H9 (cell line): ENCODE measurements around the gene GPATCH2. TPM values are rescaled to one million over a fixed set of nuclear protein-coding genes. Genes with fewer than 3 reads are reported as not detected.

ENCODE experiments used
- DNase-seq: peaks from one replicate; pipeline ENCODE4 v3.0.0-alpha.2; 2017
- H2AFZ ChIP-seq: one replicate; pipeline ENCODE4 v1.6.1; 2013; ENCODE audit warnings: mild to moderate bottlenecking, low read length, control low read depth, moderate library complexity
- H2AK5ac ChIP-seq: 2 replicates; pipeline ENCODE4 v1.6.1; 2013; ENCODE audit warnings: low read length, control low read depth, mixed read lengths; ENCODE audit not compliant: insufficient read length
- H2BK120ac ChIP-seq: one replicate; pipeline ENCODE4 v1.6.1; 2013; ENCODE audit warnings: low read depth, mild to moderate bottlenecking, low read length, control low read depth, inconsistent platforms; ENCODE audit not compliant: poor library complexity, severe bottlenecking
- H2BK12ac ChIP-seq: 2 replicates; pipeline ENCODE4 v1.6.1; 2013; ENCODE audit warnings: low read length, control low read depth, mixed read lengths, low read depth; ENCODE audit not compliant: insufficient read length
- H2BK15ac ChIP-seq: 2 replicates; pipeline ENCODE4 v1.6.1; 2013; ENCODE audit warnings: low read depth, low read length, control low read depth
- H2BK20ac ChIP-seq: one replicate; pipeline ENCODE4 v1.6.1; 2013; ENCODE audit warnings: low read depth, mild to moderate bottlenecking, low read length, control low read depth, inconsistent platforms; ENCODE audit not compliant: poor library complexity, severe bottlenecking
- H2BK5ac ChIP-seq: 2 replicates; pipeline ENCODE4 v1.6.1; 2013; ENCODE audit warnings: low read length, control low read depth, mixed read lengths; ENCODE audit not compliant: insufficient read length
- H3K14ac ChIP-seq: 2 replicates; pipeline ENCODE4 v1.6.1; 2013; ENCODE audit warnings: low read length, control low read depth; ENCODE audit not compliant: insufficient read depth
- H3K18ac ChIP-seq: 2 replicates; pipeline ENCODE4 v1.6.1; 2013; ENCODE audit warnings: low read depth, mild to moderate bottlenecking, mixed read lengths, low read length, control low read depth; ENCODE audit not compliant: insufficient read length
- H3K23ac ChIP-seq: 2 replicates; pipeline ENCODE4 v1.6.1; 2013; ENCODE audit warnings: low read length, control low read depth, mixed read lengths, low read depth; ENCODE audit not compliant: insufficient read length
- H3K23me2 ChIP-seq: 2 replicates; pipeline ENCODE4 v1.6.1; 2013; ENCODE audit warnings: low read depth, mild to moderate bottlenecking, mixed read lengths, low read length, control low read depth; ENCODE audit not compliant: insufficient read length, poor library complexity, severe bottlenecking
- H3K27ac ChIP-seq: 2 replicates; pipeline ENCODE4 v1.5.1; 2013; ENCODE audit warnings: low read length, control low read depth, mixed read lengths, low read depth; ENCODE audit not compliant: insufficient read length
- H3K27me3 ChIP-seq: 2 replicates; pipeline ENCODE4 v1.6.1; 2013; ENCODE audit warnings: low read length, control low read depth, inconsistent platforms; ENCODE audit not compliant: insufficient read depth
- H3K4ac ChIP-seq: 2 replicates; pipeline ENCODE4 v1.6.1; 2013; ENCODE audit warnings: low read depth, mild to moderate bottlenecking, control low read depth, inconsistent platforms, low read length, moderate library complexity
- H3K4me1 ChIP-seq: 2 replicates; pipeline ENCODE4 v1.6.1; 2013; ENCODE audit warnings: low read length, control low read depth, inconsistent platforms; ENCODE audit not compliant: insufficient read depth
- H3K4me2 ChIP-seq: 2 replicates; pipeline ENCODE4 v1.6.1; 2013; ENCODE audit warnings: low read length, control low read depth, mixed read lengths; ENCODE audit not compliant: insufficient read length, insufficient read depth
- H3K56ac ChIP-seq: 2 replicates; pipeline ENCODE4 v1.6.1; 2013; ENCODE audit warnings: low read depth, mild to moderate bottlenecking, mixed read lengths, low read length, control low read depth; ENCODE audit not compliant: insufficient read length
- H3K79me1 ChIP-seq: 2 replicates; pipeline ENCODE4 v1.6.1; 2013; ENCODE audit warnings: low read depth, mild to moderate bottlenecking, moderate library complexity, low read length, control low read depth, inconsistent platforms; ENCODE audit not compliant: insufficient read depth, poor library complexity, severe bottlenecking
- H3K79me2 ChIP-seq: 2 replicates; pipeline ENCODE4 v1.6.1; 2013; ENCODE audit warnings: low read length, control low read depth, inconsistent platforms; ENCODE audit not compliant: insufficient read depth
- H3K9ac ChIP-seq: 2 replicates; pipeline ENCODE4 v1.6.1; 2013; ENCODE audit warnings: low read length, control low read depth, mixed read lengths; ENCODE audit not compliant: insufficient read length; ENCODE audit errors: extremely low read depth
- H3K9me3 ChIP-seq: one replicate; pipeline ENCODE4 v1.6.1; 2013; ENCODE audit warnings: low read depth, low read length, inconsistent platforms; ENCODE audit not compliant: control insufficient read depth
- H3T11ph ChIP-seq: one replicate; pipeline ENCODE4 v1.6.1; 2013; ENCODE audit warnings: mild to moderate bottlenecking, low read length, control low read depth, inconsistent platforms
- H4K20me1 ChIP-seq: one replicate; pipeline ENCODE4 v1.6.1; 2013; ENCODE audit not compliant: control insufficient read depth, insufficient read length, insufficient read depth
- H4K5ac ChIP-seq: 2 replicates; pipeline ENCODE4 v1.6.1; 2013; ENCODE audit warnings: low read depth, mild to moderate bottlenecking, mixed read lengths, low read length, control low read depth; ENCODE audit not compliant: insufficient read length
- H4K8ac ChIP-seq: replicated peaks from 2 replicates; pipeline ENCODE4 v1.6.1; 2013; ENCODE audit warnings: low read length, control low read depth, mixed read lengths, low read depth; ENCODE audit not compliant: insufficient read length
- H4K91ac ChIP-seq: 2 replicates; pipeline ENCODE4 v1.6.1; 2013; ENCODE audit warnings: low read depth, mild to moderate bottlenecking, moderate library complexity, mixed read lengths, low read length, control low read depth; ENCODE audit not compliant: insufficient read length
- H3K27ac Mint-ChIP-seq, 3 experiments: 2 replicates in 2 of 3; 3 replicates in 1 of 3; pipeline ENCODE4 v1.8.0; 2020 to 2021; ENCODE audit warnings: mixed read lengths in 3 of 3, mild to moderate bottlenecking in 1 of 3, moderate library complexity in 1 of 3
- H3K27me3 Mint-ChIP-seq: 2 replicates; pipeline ENCODE4 v1.8.0; 2021; ENCODE audit warnings: low read depth, mild to moderate bottlenecking, moderate library complexity, mixed read lengths
- H3K36me3 Mint-ChIP-seq, 3 experiments: 2 replicates in 2 of 3; 3 replicates in 1 of 3; pipeline ENCODE4 v1.8.0; 2020 to 2021; ENCODE audit warnings: low read depth in 3 of 3, mixed read lengths in 3 of 3; ENCODE audit not compliant: insufficient read depth in 1 of 3
- H3K4me1 Mint-ChIP-seq, 2 experiments: 2 replicates each; pipeline ENCODE4 v1.8.0; 2020; ENCODE audit warnings: mixed read lengths in 2 of 2
- H3K4me3 Mint-ChIP-seq, 2 experiments: 2 replicates in 1 of 2; 3 replicates in 1 of 2; pipeline ENCODE4 v1.8.0; 2020 to 2021; ENCODE audit warnings: mild to moderate bottlenecking in 2 of 2, mixed read lengths in 2 of 2, moderate library complexity in 1 of 2
- H3K9me3 Mint-ChIP-seq, 2 experiments: 2 replicates in 1 of 2; 3 replicates in 1 of 2; pipeline ENCODE4 v1.8.0; 2020; ENCODE audit warnings: mild to moderate bottlenecking in 2 of 2, mixed read lengths in 2 of 2, moderate library complexity in 1 of 2
- CTCF ChIP-seq: fragments of 200-600 bp; sonication (generic); conservative IDR thresholded peaks from 3 replicates; pipeline ENCODE4 v1.8.0; 2021; ENCODE audit warnings: antibody characterized with exemption, mild to moderate bottlenecking
- WGBS: extraction: QIAGEN DNeasy Blood & Tissue Kit; methylation state at CpG from one replicate; pipeline ENCODE4 v1.1.7; 2013; ENCODE audit warnings: missing lambda C conversion rate, low lambda C conversion rate, mixed read lengths; ENCODE audit not compliant: insufficient read length; ENCODE audit errors: extremely low coverage; 5-methylcytosine and 5-hydroxymethylcytosine counted together
- total RNA-seq: library from RNA; stranded (reverse); gene quantifications from 2 replicates; pipeline ENCODE4 v1.2.1, GENCODE V29; 2021

Gene GPATCH2
- total RNA-seq, 1 experiment from 2014 or later, result 14.3 TPM

GRCh38 chr1:217506878-217507277, 124.0 kb downstream of the GPATCH2 start:
- no peaks in the 10 kb centered on the region for H3K23me2 ChIP-seq
- H3K9ac ChIP-seq, result no peak overlapping the region
- TF ChIP-seq CTCF, result no peak
- no CpG with 5 or more reads among the region's 2 CpGs for WGBS
- H3K4me3 Mint-ChIP-seq, result no peak overlapping the region
- no peaks in the 10 kb centered on the region for H3K79me1 ChIP-seq
- no peak overlapping the region for H2BK15ac ChIP-seq
- H3K27ac Mint-ChIP-seq, result no peak overlapping the region
- no peak overlapping the region for H3T11ph ChIP-seq
- DNase-seq, result no peak
- no peak overlapping the region for H3K23ac ChIP-seq
- no peaks in the 10 kb centered on the region for H3K79me2 ChIP-seq
- H2BK120ac ChIP-seq, result no peak overlapping the region
- H2BK5ac ChIP-seq, result no peak overlapping the region
- H3K4me2 ChIP-seq, result no peak overlapping the region
- no peak overlapping the region for H4K8ac ChIP-seq
- H3K4me1 Mint-ChIP-seq, result no peaks in the 10 kb centered on the region
- H3K36me3 Mint-ChIP-seq, result no peaks in the 10 kb centered on the region; a peak in 1 of 7 replicates
- H3K9me3 Mint-ChIP-seq, result no peaks in the 10 kb centered on the region
- no peak overlapping the region for H3K14ac ChIP-seq
- H3K27me3 Mint-ChIP-seq, result no peaks in the 10 kb centered on the region
- no peaks in the 10 kb centered on the region for H4K20me1 ChIP-seq
- peaks cover 2% of the 10 kb centered on the region; the same call in 1 of the 2 replicates for H3K4me1 ChIP-seq
- no peak overlapping the region for H2AK5ac ChIP-seq
- H2AFZ ChIP-seq, result no peak overlapping the region
- no peak overlapping the region for H3K18ac ChIP-seq
- H4K91ac ChIP-seq, result no peak overlapping the region
- no peak overlapping the region for H2BK12ac ChIP-seq
- H3K27me3 ChIP-seq, result no peaks in the 10 kb centered on the region
- no peak overlapping the region for H3K27ac ChIP-seq
- H3K56ac ChIP-seq, result no peak overlapping the region
- H2BK20ac ChIP-seq, result no peak overlapping the region
- H3K4ac ChIP-seq, result no peak overlapping the region
- no peak overlapping the region for H4K5ac ChIP-seq
- H3K9me3 ChIP-seq, result no peaks in the 10 kb centered on the region
